Sigmoid colon (tissue), 4 donors: ENCODE data around the gene LRP8.

Experiments used
- CTCF ChIP-seq, 4 experiments: fragments of 450-650 bp in 3 of 4; fragments of 200-600 bp in 1 of 4; IDR thresholded peaks; one replicate each; pipeline ENCODE4 v1.5.1; 2016 to 2019; ENCODE audit warnings: antibody characterized with exemption in 4 of 4, mild to moderate bottlenecking in 3 of 4, moderate library complexity in 2 of 4
- EP300 ChIP-seq, 4 donors: sonication (generic); formaldehyde crosslinking; IDR thresholded peaks; one replicate each; pipeline ENCODE4 v1.6.1; 2017; ENCODE audit warnings: antibody characterized with exemption in 4 of 4
- POLR2A ChIP-seq, 2 donors: fragments of 450-650 bp; IDR thresholded peaks; one replicate each; pipeline ENCODE4 v1.6.1; 2016; ENCODE audit warnings: antibody characterized with exemption in 2 of 2, mild to moderate bottlenecking in 2 of 2, moderate library complexity in 2 of 2

- TF ChIP-seq CTCF (IDR thresholded peaks at IDR 0.05) (no peak), POLR2A (IDR thresholded peaks at IDR 0.05) (no peak), EP300 (IDR thresholded peaks at IDR 0.05) (no peak)
These were observed 21.5 kb upstream of the LRP8 start for GRCh38 chr1:53349369-53349835.
